ELF-1 (cell line): ENCODE measurements around the gene WDR76.

Experiments
- DNase-seq: peaks from one replicate; pipeline ENCODE4 v3.0.0-alpha.2; 2016; ENCODE audit warnings: low read depth, low spot score

WDR76 gene

GRCh38 chr15:43877371-43877770 is 50.6 kb downstream of the WDR76 start:
- no peak for DNase-seq

- no peak for DNase-seq
Measured at GRCh38 chr15:43878446-43878845, 51.6 kb downstream of the WDR76 start.

- peak; percentile 31 for DNase-seq
Measured at GRCh38 chr15:43879386-43880355, 52.9 kb downstream of the WDR76 start.

- no peak for DNase-seq
Measured at GRCh38 chr15:43880406-43881194, 53.8 kb downstream of the WDR76 start.

GRCh38 chr15:43881245-43881644 is 54.4 kb downstream of the WDR76 start:
- DNase-seq: no peak

GRCh38 chr15:43881944-43882343 is 55.1 kb downstream of the WDR76 start:
- no peak for DNase-seq

- DNase-seq: no peak
Measured at GRCh38 chr15:43883571-43883970, 56.8 kb downstream of the WDR76 start.

- no peak for DNase-seq
Measured at GRCh38 chr15:43886558-43886957, 59.8 kb downstream of the WDR76 start.

GRCh38 chr15:43887901-43888300 is 61.1 kb downstream of the WDR76 start:
- no peak for DNase-seq

- DNase-seq: no peak
Measured at GRCh38 chr15:43889042-43889441, 62.2 kb downstream of the WDR76 start.

GRCh38 chr15:43893956-43894355 is 67.2 kb downstream of the WDR76 start:
- DNase-seq: no peak

- DNase-seq: no peak
Measured at GRCh38 chr15:43895586-43895985, 68.8 kb downstream of the WDR76 start.

GRCh38 chr15:43896543-43896942 is 69.7 kb downstream of the WDR76 start:
- no peak for DNase-seq

GRCh38 chr15:43898891-43899290 is 72.1 kb downstream of the WDR76 start:
- no peak for DNase-seq

GRCh38 chr15:43899928-43900327 is 73.1 kb downstream of the WDR76 start:
- DNase-seq: no peak

- peak; percentile 14 for DNase-seq
Measured at GRCh38 chr15:43900996-43901395, 74.2 kb downstream of the WDR76 start.

GRCh38 chr15:43901495-43901894 is 74.7 kb downstream of the WDR76 start:
- DNase-seq: peak; percentile 14

GRCh38 chr15:43903864-43904290 is 77.1 kb downstream of the WDR76 start:
- DNase-seq: peak; percentile 94

GRCh38 chr15:43905755-43906154 is 79.0 kb downstream of the WDR76 start:
- DNase-seq: no peak

- no peak for DNase-seq
Measured at GRCh38 chr15:43908516-43909050, 81.8 kb downstream of the WDR76 start.

GRCh38 chr15:43911235-43911781 is 84.5 kb downstream of the WDR76 start:
- no peak for DNase-seq

GRCh38 chr15:43912208-43912607 is 85.4 kb downstream of the WDR76 start:
- DNase-seq: no peak
